KMS-11 (cell line): Measurements from ENCODE around the gene PTPRF.

Experiments
- H2AFZ ChIP-seq: fragments of 200-600 bp; sonication (generic); 2 replicates; pipeline ENCODE4 v1.6.1; 2016; ENCODE audit warnings: antibody characterized with exemption, mixed run types, low read depth
- H3K27ac ChIP-seq: fragments of 200-600 bp; sonication (generic); 2 replicates; pipeline ENCODE4 v1.6.1; 2016; ENCODE audit warnings: mild to moderate bottlenecking, mixed run types
- H3K27me3 ChIP-seq: fragments of 200-600 bp; sonication (generic); 2 replicates; pipeline ENCODE4 v1.6.1; 2017; ENCODE audit warnings: mild to moderate bottlenecking, low read depth, mixed run types, moderate library complexity; ENCODE audit not compliant: insufficient read depth
- H3K36me3 ChIP-seq: fragments of 200-600 bp; sonication (generic); 2 replicates; pipeline ENCODE4 v1.6.1; 2017; ENCODE audit warnings: mild to moderate bottlenecking, mixed run types; ENCODE audit not compliant: insufficient read depth
- H3K4me1 ChIP-seq: fragments of 200-600 bp; sonication (generic); 2 replicates; pipeline ENCODE4 v1.6.1; 2016; ENCODE audit warnings: mild to moderate bottlenecking, low read depth, mixed run types; ENCODE audit not compliant: poor library complexity, severe bottlenecking
- H3K4me2 ChIP-seq: fragments of 200-600 bp; sonication (generic); 2 replicates; pipeline ENCODE4 v1.7.0; 2016; ENCODE audit warnings: mild to moderate bottlenecking, mixed run types
- H3K4me3 ChIP-seq: fragments of 200-600 bp; sonication (generic); IDR thresholded peaks from 2 replicates; pipeline ENCODE4 v1.6.1; 2017; ENCODE audit warnings: low read depth, low read length, mixed read lengths; ENCODE audit not compliant: insufficient read depth
- H3K79me2 ChIP-seq: fragments of 200-600 bp; sonication (generic); 2 replicates; pipeline ENCODE4 v1.6.1; 2016; ENCODE audit warnings: low read depth, mixed run types; ENCODE audit not compliant: insufficient read depth
- H3K9ac ChIP-seq: fragments of 200-600 bp; sonication (generic); 2 replicates; pipeline ENCODE4 v1.6.1; 2016; ENCODE audit warnings: mild to moderate bottlenecking, mixed run types
- H4K20me1 ChIP-seq: fragments of 200-600 bp; sonication (generic); 2 replicates; pipeline ENCODE4 v1.6.1; 2016; ENCODE audit warnings: mild to moderate bottlenecking, mixed run types; ENCODE audit not compliant: insufficient read depth
- CTCF ChIP-seq: fragments of 200-600 bp; sonication (generic); conservative IDR thresholded peaks from 2 replicates; pipeline ENCODE4 v1.6.1; 2017; ENCODE audit warnings: low read depth, mild to moderate bottlenecking, antibody characterized with exemption, low read length, moderate library complexity, mixed read lengths

PTPRF gene

GRCh38 chr1:43616383-43616782 is 85.7 kb downstream of the PTPRF start:
- no peaks in the 10 kb centered on the region for H3K36me3 ChIP-seq
- H3K79me2 ChIP-seq, result no peaks in the 10 kb centered on the region
- no peaks in the 10 kb centered on the region for H4K20me1 ChIP-seq
- no peak overlapping the region for H3K9ac ChIP-seq
- no peak overlapping the region for H3K4me2 ChIP-seq
- H3K4me1 ChIP-seq, result no peaks in the 10 kb centered on the region
- no peak overlapping the region for H3K27ac ChIP-seq
- TF ChIP-seq CTCF, result no peak
- H3K4me3 ChIP-seq, result no peak overlapping the region
- no peaks in the 10 kb centered on the region for H3K27me3 ChIP-seq
- no peak overlapping the region for H2AFZ ChIP-seq

DNA sequence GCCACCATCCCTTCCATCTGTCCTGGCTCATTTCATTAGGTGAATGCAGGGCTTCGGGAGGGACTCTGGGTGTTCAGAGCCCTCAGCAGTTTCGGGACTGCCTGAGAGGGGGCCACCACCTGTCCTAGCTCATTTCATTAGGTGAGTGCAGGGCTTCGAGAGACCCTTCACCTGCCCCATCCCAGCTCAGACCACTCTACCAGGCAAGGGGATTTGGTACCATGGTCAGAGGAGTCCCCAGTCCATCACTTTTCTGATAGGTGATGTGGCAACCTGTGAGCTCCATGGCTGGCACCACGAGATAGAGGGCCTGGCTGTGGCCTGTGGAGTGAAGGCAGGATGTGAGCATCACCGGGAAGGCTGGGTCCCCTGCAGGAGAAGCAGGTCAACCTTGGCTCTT is 86.3 kb downstream of the PTPRF start:
- Histone ChIP-seq H3K79me2 (no peaks in the 10 kb centered on the region), H4K20me1 (no peaks in the 10 kb centered on the region), H3K36me3 (no peaks in the 10 kb centered on the region), H3K4me2 (no peak overlapping the region), H3K9ac (no peak overlapping the region), H3K27ac (no peak overlapping the region), H3K4me1 (no peaks in the 10 kb centered on the region), H2AFZ (no peak overlapping the region), H3K27me3 (no peaks in the 10 kb centered on the region), H3K4me3 (no peak overlapping the region)
- TF ChIP-seq CTCF, result no peak

GRCh38 chr1:43617668-43618067 is 87.0 kb downstream of the PTPRF start:
- Histone ChIP-seq H3K9ac (no peak overlapping the region), H2AFZ (no peak overlapping the region), H3K36me3 (no peaks in the 10 kb centered on the region), H3K4me2 (no peak overlapping the region), H3K4me1 (no peaks in the 10 kb centered on the region), H3K27ac (no peak overlapping the region), H4K20me1 (no peaks in the 10 kb centered on the region), H3K27me3 (no peaks in the 10 kb centered on the region), H3K4me3 (no peak overlapping the region), H3K79me2 (no peaks in the 10 kb centered on the region)
- TF ChIP-seq CTCF, result no peak

DNA sequence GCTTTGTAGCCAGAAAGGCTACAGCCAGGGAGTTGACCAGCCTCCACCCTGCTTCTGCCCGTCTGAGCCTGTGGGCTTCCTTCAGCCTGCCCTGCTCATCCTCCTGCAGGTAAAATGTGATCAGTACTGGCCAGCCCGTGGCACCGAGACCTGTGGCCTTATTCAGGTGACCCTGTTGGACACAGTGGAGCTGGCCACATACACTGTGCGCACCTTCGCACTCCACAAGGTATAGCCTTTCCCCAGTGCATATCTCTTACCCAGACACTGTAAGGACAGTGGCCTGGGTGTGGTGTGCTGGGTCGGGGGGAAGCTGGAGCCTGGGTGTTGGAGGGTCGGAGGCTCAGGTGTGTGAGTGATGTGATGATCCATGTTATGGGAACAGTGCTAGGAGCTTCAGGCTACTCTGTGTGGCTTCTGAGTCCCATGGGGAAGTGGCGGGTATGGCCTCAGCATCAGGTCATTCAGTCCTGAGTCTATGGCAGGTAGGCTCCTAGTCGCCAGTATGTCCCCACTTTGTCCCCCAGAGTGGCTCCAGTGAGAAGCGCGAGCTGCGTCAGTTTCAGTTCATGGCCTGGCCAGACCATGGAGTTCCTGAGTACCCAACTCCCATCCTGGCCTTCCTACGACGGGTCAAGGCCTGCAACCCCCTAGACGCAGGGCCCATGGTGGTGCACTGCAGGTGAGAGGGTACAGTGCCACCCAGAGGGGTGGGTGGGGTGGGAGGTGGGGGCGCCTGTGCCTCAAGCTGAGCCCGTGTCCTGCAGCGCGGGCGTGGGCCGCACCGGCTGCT is 88.0 kb downstream of the PTPRF start:
- H3K9ac ChIP-seq, result no peak overlapping the region
- no peak for TF ChIP-seq CTCF
- H4K20me1 ChIP-seq, result no peaks in the 10 kb centered on the region
- H3K27me3 ChIP-seq, result no peaks in the 10 kb centered on the region
- H3K4me1 ChIP-seq, result no peaks in the 10 kb centered on the region
- H3K79me2 ChIP-seq, result no peaks in the 10 kb centered on the region
- H2AFZ ChIP-seq, result no peak overlapping the region
- H3K4me2 ChIP-seq, result no peak overlapping the region
- no peak overlapping the region for H3K4me3 ChIP-seq
- no peak overlapping the region for H3K27ac ChIP-seq
- no peaks in the 10 kb centered on the region for H3K36me3 ChIP-seq
